ENCODE data around the gene PPP2R3B. TPM values are rescaled to one million over a fixed set of nuclear protein-coding genes. Genes with fewer than 3 reads are reported as not detected.
"Not testable (repeated sequence)": the region's sequence is repeated elsewhere in the genome, so short reads cannot be mapped to it uniquely, and the experiment has no call there.

The PPP2R3B gene
- total RNA-seq, 1 donor from 2014 or later: 16.3 TPM

DNA sequence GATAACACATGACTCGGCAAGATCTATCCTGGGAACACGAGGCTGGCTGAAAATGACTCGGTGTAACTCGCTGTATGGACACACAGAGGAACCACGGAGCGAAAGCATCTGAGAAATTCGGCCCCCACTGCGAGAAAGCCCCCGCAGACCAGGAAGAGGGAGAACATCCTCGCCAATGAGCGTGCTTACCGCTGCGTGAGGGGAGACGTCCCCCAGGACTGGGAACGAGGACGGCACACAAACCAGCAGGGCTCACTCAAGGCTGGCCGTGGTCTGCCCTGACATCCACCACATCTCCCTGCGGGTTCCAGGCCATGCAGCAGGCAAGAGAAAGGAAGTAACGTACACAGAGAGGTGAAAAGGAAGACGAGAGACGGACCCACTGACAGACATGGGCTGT is 50.5 kb downstream of the PPP2R3B start:
- no peak for DNase-seq

DNA sequence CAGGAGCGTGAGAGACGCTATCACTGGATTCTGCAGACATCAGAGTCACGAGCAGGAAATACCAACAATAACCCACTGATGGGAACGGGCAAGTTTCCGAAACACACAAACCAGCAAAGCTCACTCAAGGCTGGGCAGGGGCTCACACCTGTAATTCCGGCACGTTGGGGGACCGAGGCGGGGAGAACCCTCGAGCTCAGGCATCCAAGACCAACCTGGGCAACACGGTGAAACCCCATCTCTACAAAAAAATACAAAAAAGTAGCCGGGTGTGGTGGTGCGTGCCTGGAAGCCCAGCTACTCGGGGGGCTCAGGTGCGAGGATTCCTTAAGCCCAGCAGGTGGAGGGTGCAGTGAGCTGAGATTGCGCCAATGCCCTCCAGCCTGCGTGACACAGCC is 51.0 kb downstream of the PPP2R3B start:
- no peak for DNase-seq

DNA sequence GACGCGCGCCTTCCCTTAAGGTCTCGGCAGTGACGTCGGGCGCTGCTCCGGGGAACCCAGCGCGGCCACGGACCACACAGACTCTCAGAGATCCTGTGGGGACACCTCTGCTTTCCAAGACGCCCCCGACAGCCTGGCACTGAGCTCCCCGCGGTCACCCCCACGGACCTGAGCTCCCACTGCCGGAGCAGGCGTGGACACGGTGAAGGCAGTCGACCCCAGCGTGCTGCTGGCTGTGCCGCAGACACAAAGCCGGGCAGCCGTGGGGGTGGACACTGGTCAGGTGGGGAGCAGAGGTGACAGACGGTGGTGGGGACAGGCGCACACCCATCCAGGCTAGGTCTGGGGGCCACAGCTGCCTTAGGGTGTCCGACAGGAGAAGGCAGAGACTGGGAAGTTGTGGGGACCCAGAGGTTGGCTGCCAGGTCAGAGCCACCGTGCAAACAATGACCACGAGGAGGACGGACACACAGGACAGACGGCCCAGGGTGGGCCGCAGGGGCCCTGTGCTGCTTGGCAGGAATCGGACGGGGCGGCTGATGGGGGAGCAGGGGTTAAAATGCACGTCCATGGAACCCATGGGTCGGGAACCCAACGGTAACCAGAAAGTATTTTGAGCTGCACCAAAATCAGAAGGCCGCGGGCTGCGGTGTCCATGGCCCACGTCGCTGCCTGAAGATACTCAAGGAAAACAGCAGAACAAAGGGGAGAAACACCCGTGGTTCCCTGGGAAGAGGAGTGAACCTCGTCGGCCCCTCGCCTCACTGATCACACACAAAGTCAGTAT is 51.5 kb downstream of the PPP2R3B start:
- DNase-seq: no peak

DNA sequence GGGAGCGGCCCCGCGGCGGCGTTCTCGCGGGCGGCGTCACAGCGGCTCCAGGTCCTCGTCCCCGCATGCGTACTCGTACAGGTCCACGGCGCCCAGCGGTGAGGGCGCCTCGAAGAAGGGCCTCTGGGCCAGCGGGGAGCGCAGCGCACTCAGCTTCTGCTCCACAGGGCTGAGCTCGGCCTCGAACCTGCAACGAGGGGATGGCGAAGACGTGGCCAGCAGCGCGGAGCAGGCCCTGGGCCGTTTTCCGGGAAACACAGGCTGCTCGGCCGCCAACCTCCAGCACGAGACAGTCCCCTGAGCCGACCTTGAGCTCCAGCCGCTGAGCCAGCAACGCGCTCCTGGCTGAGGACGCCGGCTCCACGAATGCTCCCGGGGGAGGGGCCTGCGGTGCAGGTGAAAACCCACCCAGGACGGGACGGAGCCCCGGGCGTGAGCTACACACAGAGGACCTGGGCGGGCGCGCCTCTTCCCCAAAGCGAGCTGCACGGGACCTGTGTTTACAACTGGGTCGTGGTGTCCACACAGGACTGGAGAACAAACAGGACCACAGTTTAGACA is 52.3 kb downstream of the PPP2R3B start:
- no peak for DNase-seq

DNA sequence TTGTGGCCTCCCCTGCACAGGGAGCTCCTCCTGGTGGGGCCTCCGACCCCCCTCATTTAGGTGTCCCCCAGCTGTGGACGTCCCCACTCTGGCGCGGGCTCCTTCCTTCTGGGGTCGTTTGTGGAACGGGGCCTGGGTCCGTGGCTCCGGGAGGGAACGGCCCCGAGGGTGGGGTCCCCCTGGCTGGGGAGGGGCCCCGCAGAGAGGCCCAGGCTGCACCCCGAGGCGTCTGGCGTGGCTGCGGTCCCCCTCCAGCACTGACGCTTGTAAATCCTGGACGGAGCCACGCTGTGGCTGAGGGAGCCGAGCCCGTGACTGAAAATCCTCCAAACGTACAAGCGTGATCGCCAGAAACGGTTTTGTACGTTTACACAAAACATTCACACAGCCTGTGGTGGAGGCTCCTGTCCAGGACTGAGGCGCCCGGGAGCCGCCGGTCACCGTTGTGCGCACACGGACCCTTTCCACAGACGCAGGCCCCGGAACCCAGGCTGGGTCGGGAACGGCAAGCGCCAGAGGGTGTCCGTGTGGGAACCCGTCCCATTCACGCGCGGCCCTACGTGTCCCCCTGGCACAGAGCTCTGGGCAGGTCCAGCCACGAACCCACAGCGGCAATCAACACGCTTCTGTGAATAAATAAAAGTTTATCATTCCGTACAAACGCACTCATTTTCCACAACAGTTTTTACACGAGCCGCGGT is 52.9 kb downstream of the PPP2R3B start:
- DNase-seq: no peak

DNA sequence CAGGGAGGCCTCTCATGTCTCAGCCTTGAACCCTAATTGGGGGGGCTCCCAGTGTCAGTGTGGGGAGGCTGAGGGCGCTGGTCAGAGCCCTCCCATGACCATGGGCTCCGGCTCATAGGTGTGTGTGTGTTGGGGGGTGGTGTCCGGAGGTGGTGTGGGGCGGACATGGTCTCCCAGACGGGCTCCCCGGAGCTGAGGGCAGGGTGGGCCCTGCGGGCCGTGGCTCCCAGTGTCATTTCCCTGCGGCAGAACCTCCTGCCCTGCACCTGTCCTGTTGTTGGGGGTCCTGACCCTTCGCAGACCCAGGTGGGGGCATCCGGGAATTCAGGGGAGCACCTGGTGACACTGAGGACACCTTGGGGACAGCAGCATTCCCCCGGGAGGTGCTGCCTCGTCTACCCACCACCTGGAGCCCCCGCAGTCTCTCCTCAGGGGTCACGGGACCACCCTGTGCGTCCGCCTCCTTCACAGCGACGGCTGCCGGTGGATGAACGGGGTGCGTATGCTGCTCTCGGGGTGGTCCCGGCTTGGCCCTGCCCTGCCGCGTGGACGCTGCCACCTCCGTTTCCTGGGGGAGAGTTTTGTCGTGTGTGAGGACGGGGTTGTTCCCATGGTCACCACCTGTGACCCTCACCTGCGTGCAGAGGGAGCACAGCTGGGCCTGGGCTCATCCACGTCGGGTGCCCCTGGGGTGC is 53.6 kb downstream of the PPP2R3B start:
- no peak for DNase-seq

DNA sequence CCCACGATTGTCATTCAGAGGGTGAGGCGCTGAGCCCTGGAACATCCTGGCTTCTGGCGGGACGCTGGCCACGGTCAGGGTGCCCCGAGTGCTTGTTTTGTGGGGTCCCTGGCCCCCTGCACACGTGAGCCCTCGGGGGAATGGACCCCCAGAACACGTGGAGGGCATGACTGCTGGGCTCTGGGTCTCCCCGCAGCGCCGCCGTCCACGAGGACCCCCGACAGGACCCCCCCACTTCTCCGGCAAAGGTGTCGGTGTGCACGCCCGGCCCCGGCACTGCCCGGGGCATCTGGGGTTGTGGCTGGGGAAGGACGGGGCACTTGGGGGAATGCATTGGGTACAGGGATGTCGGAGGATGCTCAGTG is 54.2 kb downstream of the PPP2R3B start:
- DNase-seq: no peak

DNA sequence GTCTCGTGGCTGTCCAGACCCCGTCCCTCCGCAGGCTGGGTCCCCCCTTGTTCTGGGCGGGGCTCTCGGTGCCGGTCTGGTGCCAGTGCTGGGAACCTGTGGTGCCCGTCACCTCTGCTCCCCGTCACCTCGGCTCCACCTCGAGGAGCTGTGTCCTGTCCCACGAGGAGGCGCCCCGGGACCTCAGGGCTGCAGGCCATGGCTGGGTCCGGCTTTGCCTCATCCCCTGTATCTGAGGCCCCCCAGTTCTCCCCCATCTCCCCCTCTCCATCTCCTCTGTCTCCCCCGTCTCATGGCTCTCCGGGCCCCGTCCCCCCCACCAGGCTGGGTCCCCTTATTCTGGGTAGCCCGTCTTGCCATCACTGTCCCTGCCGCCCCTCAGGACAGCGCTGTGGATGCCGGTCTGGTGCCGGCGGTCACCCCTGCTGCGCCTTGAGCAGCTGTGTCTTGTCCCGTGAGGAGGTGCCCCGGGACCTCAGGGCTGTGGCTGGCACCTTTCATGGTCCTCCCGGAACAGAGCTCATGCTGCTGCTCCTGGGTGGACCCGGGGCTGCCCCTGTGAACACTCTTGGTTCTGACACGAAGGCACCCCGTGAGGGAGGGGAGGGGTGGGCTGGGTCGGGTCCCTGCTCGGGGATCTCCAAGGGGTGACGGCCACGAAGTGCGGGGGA is 54.7 kb downstream of the PPP2R3B start:
- no peak for DNase-seq

DNA sequence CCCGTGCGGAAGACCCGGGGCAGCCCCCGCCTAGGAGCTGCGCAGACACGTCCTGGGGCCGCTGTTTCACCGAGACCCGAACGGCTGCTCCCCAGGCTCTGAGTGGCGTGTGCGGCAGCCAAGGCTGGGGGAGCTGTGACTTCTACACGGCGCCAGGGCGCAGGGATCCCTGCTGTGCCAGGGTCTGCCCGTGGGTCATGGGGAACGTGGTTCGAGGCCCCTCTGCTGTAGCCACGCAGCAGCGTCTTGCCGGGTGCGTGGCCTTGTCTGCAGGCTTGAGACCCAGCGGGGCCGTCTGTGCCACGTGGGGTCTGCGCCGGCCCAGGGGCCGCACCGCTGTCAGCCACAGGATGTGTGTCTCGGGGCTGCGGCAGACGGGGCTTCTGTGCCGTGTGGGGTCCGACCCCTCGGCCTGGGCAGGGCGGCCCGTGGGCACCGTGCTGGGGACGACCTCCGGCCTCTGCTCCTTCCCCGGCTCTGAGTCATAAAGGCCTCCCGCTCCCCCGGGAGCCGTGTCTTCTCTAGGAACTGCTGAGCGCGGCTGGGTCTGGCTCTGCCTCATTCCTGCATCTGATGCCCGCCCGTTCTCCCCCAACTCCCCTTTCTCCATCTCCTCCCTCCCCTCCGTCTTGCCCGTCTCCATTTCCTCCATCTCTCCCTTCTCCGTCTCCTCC is 55.4 kb downstream of the PPP2R3B start:
- peak; percentile 43 for DNase-seq

DNA sequence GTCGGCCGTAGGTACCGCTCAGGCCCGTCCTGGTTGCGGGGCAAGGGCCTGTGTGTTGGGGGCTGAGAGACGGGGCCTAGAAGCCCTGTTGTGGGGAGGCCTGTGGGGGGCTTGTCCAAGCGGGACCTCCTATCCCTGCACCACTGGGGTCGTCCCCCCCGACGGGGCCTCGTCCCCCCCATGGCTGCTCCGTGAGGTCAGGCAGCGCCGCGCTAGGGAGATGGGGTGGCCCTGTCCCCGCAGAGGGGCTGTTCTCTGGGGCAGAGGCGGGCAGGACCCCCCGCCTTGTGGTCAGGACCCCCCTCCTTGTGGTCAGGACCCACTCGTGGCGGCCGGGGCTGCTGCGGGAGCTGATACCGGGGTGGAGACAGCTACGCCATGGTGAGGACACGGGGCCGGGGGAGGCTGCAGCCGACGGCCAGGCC is 56.0 kb downstream of the PPP2R3B start:
- no peak for DNase-seq

DNA sequence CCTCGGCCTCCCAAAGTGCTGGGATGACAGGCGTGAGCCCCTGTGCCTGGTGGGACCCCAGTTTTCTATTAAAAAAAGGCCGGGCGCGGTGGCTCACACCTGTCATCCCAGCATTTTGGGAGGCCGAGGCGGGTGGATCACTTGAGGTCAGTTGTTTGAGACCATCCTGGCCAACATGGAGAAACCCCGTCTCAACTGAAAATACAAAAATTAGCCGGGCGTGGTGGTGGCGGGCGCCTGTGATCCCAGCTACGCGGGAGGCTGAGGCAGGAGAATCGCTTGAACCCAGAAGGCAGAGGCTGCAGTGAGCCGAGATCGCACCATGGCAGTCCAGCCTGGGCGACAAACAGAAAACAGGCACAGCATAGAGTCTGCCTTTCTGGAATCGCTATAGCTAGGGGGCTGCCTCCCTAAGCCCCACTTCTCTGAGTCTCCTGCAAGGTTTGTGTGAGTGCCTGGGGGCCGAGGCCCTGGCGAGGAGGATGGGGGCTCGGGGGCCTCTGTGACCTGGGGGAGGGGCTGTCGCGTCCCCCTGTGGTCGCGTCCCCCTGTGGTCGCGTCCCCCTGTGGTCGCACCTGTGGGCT is 56.5 kb downstream of the PPP2R3B start:
- not testable (repeated sequence) for DNase-seq

DNA sequence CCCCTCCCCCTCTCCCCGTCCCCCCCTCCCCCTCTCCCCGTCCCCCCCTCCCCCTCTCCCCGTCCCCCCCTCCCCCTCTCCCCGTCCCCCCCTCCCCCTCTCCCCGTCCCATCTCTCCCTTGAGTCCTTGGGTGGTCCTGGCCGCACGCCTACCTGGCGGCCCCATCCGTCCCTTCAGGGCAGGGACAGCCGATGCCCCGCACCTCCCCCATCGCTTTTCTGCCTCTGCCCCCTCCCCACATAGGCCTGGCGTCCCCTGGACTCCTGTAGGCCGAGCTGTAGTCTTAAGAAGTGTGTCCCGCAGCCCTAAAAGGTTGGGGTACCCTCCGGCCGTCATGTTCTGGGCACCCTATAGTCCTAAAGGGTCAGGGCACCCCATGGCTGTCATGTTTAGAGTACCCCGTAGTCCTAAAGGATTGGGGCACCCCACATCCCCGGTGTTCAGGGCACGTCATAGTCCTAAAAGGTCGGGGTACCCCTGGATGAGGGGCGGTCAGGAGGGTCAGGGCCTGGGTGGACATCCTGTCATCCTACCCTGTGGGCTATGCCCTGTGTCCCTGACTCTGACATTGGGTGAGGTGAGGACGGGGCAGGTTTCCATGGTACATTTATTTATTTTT is 57.3 kb downstream of the PPP2R3B start:
- DNase-seq: no peak

DNA sequence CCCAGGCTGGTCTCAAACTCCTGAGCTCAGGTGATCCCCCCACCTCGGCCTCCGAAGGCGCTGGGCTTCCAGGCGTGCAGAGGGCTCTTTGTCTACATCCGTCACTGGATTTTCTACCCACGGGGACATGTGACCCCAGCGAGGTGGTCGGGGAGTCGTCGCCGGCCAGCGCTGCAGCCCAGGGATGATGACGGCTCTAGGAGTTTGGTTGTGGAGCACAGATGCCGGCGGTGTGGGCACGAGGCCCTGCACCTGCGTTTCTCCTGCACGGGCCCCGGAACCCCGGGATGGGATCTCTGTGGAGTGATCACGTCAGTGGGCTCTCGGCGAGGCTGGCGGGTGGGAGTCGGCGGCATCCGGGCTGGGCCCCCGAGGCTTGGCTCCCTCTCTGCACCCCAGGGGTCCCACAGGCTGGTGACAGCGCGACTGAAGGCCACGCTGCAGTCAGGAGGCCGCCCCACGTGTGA is 59.0 kb downstream of the PPP2R3B start:
- no peak for DNase-seq

DNA sequence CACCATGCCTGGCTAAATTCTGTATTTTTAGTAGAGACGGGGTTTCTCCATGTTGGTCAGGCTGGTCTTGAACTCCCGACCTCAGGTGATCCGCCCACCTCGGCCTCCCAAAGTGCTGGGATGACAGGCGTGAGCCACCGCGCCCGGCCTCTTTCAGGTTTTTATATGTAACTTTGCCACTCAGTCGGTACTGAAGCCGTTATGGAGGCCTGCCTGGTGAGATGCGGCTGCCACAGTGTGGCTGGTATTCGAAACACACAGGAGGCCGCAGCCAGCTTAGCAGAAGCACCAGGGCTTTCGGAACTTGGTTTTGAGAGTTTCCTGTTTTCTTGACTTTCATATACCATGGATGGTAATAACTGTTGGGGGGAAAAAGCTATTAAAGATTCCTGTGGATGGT is 62.0 kb downstream of the PPP2R3B start:
- DNase-seq: peak; percentile 20

DNA sequence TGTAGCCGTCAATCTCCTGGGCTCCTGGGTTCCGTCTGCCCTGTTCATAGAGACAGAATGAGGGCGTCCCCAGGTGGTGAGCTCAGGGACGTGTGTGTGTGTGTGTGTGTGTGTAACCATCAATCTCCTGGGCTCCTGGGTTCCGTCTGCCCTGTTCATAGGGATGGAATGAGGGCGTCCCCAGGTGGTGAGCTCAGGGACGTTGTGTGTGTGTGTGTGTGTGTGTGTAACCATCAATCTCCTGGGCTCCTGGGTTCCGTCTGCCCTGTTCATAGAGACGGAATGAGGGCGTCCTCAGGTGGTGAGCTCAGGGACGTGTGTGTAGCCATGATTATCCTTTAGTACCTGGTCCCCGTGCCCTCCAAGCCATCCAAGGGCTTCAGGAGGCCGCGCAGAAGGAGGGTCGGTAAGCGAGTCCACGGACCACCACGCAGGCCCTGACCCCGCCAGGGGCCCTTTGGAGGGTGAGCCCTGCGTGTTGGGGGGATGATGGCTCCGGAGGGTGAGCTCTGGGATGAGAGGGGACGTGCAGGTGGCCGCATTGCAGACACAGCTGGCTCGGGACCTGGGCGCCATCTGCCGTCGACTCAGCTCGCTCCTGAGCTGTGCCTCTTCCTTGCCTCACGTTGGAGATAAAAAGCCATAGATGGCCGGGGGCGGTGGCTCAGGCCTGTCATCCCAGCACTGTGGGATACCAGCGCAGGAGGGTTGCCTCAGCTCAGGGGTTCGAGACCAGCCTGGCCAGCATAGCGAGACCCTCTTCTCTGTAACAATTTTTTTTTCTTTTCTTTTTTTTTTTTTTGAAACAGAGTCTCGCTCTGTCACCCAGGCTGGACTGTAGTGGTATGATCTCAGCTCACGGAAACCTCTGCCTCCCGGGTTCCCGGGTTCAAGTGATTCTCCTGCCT is 62.7 kb downstream of the PPP2R3B start:
- DNase-seq: peak; percentile 59

DNA sequence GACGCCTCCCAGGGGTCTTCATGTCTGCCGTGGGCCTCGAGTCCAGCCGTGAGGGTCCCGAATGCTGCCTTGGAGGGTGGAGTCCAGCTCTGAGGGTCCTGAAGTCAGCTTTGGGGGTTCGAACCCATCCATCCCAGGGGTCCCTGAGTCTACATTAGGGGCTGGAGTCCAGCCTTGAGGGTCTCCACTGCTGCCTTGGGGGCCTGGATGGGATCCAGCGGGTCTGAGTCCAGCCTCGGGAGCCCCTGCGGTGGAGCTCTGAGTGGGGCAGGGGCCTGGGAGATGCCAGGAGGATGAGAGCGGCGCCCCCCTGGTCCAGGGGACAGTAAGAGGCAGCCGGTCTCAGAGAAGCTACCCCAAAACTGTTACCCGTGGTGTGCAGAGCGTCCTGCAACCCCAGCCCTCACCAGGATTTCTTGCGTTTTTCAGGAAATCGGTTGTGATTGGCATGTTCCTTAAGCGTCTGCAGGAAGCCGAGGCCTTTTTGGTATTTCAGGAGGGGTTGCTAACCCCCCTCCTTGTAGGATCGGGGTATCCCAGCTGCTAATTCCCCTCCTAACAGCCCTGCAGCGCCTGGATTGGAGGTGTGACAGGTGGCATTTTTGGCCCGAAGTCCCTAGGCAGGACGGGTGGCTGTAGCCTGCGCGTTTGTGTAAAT is 66.5 kb downstream of the PPP2R3B start:
- peak; percentile 50 for DNase-seq

DNA sequence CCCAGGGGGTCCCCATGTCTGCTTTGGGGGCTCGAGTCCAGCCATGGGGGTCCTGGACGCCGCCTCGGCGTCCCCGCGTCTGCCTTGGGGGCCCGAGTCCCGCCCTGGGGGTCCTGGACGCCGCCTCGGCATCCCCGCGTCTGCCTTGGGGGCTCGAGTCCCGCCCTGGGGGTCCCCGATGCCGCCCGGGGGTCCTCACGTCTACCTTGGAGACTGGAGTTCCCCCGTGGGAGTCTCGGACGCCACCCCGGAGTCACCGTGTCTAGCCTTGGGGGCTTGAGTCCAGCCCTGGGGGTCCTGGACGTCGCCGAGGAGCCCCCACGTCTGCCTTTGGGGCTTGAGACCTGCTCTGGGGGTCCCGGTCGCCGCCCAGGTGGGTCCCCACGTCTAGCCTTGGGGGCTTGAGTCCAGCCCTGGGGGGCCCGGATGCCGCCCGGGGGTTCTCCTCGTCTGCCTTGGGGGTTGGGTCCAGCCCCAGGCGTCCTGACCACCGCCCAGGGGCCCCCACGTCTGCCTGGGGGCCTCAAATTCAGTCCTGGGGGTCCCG is 67.1 kb downstream of the PPP2R3B start:
- DNase-seq: no peak

DNA sequence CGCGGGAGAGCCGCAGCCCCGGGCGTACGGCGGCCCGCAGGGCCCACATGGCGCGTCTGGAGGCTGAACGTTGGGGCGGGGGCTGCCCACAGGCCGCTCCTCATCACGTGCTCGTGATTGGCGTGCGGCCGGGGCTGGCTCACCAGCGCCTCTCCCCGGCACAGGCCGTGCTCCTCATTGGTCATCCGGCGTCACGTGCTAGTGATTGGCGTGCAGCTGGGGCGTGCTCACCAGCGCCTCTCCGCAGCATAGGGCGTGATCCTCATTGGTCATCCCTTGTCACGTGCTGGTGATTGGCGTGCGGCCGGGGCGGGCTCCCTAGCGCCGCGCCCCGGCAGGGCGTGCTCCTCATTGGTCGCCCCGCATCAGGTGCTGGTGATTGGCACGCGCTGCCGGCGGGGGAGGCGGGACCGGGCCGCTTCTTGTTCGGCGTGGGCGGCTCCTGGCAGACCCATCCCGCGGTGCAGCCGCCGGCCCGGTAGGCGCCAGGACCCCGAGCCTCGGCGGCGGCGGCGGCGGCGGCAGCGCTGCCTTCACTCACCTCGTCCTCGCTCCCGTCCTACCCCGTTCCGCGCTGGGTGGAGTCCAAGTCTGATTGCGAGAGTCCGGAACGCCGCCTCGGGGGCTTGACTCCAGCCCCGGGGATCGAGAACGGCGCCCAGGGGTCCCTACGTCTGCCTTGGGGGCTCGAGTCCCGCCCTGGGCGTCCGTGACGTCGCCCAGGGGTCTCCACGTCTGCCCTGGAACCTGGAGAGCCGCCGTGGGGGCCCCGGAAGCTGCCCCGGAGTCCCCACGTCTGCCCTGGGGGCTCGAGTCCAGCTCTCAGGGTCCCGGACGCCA is 67.7 kb downstream of the PPP2R3B start, which contains the start of gene GTPBP6:
TSS of gene GTPBP6 (minus strand) at position 58 of the 840 bp plus-strand sequence. CDS start at position 49, 9 bp downstream.
- peak; percentile 100 for DNase-seq

Measured in dermis blood vessel endothelial cell (primary cell).